HT1080 (cell line): Measurements from ENCODE around the gene CBY2. TPM values are rescaled to one million over a fixed set of nuclear protein-coding genes. Genes with fewer than 3 reads are reported as not detected.

ENCODE experiments used
- DNase-seq: peaks from one replicate; pipeline ENCODE4 v3.0.0-alpha.2; 2015; ENCODE audit warnings: low read depth
- total RNA-seq: library from RNA; depleted of rRNA; stranded (reverse); fragments of >200 nt; shearing (Covaris generic); gene quantifications from 2 replicates; pipeline ENCODE4 v1.2.3, GENCODE V29; 2014

CBY2 gene
- total RNA-seq, 1 experiment from 2014 or later, result not detected

DNA sequence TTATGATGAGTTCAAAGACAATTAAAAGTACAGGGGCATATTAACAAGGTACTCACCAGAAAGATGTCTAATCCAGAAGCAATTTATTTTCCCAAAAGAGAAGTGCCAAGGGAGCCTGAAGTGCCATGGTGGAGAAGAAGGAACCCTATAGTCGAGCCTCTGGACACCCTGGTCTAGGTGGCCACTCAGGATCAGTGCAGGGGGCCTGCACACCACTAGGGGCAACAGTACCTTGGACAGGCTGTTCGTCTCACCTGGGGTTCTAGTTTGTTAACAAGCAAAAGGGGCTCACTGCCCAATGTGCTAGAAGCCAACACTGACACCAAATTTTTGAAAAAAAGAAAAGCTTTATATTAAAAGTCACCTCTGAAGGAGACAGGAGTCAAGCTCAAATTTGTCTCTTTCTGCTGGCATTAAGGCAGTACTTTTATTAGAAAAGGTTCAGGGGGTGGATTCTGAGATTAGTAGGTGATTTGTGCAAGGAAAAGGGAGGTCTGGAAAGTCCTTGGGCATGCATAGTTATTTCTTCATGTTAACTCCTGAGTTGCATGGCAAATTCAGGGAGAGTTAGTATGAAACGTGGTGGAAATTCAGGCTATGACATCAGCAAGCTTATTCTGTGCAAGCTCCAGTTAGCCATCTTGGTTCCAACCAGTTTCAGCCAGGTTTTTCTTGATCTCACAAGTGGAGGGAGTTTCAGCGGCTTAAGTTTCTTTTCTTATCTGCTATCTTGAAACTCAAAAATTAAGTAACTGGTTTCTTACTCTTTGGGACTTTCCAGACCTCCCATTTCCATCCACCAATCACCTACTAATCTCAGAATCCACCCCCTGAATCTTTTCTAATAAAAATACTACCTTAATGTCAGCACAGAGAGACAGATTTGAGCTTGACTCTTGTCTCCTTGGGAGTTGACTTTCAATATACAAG lies 884 bp upstream of the CBY2 start:
- DNase-seq, result no peak

DNA sequence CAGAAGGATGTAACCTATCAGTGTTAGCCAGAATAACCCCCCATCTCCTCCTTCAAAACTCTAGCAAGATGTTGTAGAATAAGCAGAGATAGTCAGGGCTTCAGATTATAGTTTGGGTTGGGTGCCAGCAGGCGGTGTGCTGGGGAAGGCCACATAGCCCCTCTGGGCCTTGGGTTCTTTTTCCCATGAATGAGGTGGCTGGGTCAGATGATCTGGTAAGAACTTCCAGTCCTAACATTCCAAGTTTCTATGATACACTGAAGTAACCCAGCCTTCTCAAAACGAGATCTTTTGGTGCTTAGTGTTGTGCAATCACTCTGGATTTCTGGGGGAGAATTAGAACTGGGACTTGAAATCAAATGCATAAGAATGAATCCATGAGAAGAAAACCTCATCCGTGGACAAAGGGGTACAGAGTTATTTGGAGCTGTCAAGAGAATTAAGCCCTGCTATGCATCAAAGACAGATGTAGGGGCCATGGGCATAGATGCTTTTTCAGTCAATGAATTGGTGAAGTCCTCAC lies 810 bp downstream of the CBY2 start:
- no peak for DNase-seq

DNA sequence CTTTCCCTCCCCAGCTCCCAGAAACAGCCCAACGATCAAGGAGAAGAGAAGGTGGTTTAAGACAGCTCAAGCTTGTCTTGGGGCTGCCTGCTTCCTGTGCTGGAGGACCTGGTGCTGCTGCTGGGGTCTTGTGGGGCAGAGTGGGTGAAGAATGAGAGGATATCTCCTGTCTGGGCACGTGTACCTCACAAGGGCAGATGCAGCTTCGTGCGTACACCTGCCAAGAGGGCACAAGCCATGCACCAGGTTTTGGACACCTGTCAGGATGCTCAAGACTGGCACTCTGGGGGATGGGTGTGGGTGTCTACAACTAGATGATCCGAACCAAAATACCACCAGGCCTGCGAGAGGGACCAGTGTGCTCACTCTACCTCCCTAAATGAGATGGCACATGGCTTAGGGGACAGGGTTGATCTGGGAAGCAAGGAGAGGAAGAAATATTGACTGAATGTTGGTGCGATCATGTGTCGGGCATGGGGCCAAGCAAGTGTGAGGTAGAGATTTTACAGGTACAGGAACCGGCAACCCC lies 2.2 kb downstream of the CBY2 start:
- DNase-seq, result no peak

DNA sequence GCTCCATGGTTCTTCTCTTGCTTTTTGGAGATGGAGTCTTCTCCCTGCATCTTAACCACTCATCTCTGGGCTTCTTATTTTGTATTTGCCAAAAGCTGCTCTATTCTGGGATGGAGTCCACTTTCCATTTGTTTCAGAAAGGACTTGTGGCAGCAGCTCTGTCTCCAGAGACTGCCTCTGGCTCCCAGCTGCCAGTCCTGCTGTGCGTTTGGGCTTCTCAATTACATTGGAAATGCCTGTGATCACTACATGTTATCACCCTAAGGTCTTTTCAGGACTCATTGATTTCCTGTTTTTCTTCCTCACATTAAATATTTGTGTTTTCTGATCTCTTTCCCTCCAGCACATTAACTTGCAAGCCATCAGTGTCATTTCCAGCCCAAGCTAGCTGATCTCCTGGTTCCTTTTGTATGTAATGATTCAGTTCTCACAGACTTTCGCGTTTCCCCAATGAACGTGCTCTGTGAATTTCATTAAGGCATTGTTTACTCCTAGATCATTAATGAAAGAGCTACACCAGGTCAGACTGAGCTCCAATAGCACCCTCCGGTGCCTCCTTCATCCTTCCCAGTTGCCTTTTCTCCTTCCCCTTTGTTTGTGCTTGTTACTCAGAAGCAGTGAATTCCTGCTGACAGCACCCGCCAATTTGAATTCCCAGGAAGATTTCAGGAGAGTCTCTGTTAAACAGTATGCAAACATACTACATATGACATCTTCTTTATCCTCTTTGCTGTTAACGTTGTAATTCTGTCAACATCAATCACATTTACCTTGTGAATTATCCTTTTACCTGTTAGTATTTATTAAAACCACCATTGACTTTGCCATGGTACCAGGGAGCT lies 3.0 kb downstream of the CBY2 start:
- DNase-seq, result no peak

DNA sequence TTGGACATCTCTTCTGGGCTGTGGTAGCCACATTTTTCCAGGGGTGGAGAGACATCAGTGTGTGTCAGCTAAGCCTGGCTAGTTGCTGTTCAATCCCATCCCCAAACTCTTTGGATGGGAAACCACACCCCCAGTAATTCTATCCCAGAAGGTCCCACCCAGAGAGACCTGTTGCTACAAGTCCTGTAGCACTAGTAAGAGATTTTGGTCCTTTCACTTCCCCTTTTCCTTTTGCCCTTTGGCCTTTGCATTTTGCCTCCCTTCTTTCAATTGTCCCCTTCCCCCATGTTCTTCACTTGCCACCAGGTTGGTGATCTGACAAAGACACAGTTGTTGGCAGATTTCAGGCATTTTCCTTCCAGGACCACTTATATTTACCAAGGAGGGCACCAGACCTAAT lies 3.8 kb downstream of the CBY2 start:
- no peak for DNase-seq

DNA sequence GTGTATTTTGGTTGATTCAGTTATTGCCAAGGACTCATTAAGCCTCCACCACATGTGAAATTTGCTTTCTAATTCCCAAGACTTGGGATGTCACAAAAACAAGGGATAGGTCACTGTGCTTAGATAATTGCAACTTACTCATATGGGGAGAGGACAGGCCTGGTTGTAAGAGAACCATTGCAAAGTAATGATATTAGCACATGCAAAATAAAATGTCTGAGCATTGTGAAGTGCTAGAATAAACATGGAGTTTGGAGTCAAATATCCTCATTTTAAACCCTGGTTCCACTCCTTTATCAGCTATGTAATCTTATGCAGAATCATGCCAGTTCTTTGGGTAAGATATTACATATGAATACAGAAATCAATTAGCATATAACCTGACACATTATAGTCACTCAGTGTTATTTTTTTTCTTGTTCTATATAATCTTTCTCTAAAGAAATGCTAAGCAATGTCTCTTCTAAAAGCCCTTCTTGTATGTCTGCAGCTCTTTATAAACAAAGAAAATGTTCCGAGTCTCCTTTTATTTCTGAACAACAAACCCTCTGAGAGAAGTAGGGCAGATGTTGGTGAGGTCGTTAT lies 5.5 kb downstream of the CBY2 start:
- no peak for DNase-seq

DNA sequence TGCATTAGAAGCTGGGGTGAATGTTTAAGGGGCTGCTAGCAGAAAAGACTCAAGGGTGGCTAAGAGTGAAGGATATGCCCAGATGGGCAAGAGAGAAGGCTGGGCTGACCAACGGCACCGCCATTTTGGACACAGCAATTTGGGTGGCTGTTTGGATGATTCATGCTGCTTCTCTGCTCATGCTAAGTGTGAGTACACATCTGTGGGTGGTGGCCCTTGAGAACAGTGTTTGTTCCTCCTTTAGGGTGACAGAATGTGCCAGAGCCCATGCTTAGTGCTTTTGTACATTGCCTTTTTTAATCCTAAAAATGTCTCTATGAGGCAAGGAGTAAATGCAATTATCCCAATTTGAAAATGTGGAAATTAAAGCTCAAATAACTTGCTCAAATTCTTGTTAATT lies 9.8 kb downstream of the CBY2 start:
- DNase-seq, result no peak

DNA sequence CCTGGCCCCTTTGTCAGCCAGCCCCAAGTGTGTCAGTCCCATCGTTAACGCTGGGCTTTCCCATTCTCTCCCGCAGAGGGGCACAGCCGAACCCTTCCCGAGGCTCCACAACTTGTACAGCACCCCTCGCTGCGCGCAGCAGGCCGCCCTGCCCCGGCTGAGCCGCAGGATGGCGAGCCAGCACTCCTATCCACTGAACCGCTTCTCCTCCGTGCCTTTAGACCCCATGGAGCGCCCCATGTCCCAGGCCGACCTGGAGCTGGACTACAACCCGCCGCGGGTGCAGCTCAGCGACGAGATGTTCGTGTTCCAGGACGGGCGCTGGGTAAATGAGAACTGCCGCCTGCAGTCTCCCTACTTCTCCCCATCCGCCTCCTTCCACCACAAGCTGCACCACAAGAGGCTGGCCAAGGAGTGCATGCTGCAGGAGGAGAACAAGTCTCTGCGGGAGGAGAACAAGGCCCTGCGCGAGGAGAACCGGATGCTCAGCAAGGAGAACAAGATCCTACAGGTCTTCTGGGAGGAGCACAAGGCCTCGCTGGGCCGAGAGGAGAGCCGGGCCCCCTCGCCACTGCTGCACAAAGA lies 11.1 kb downstream of the CBY2 start:
- DNase-seq, result no peak

DNA sequence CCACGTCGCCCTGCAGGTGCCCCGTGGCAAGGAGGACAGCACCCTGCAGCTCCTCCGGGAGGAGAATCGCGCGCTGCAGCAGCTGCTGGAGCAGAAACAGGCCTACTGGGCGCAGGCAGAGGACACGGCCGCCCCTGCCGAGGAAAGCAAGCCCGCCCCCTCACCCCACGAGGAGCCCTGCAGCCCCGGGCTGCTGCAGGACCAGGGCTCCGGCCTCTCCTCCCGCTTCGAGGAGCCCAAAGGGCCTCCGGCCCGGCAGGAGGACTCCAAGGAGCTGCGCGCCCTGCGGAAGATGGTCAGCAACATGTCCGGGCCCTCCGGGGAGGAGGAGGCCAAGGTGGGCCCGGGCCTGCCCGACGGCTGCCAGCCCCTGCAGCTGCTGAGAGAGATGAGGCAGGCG lies 11.6 kb downstream of the CBY2 start:
- DNase-seq, result no peak

DNA sequence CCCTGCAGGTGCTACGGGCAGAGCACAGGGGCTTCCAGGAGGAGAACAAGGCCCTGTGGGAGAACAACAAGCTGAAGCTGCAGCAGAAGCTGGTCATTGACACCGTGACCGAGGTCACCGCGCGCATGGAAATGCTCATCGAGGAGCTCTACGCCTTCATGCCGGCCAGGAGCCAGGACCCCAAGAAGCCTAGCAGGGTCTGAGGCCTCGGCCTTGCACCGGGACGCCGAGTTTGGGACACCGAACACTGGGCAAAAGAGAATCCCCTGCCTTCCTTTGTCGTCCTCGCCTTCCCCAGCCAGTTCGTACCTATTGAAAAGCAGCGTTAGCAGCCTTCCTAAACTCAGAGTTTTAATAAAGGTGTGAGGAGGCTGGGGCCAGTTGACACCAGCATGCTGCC lies 12.1 kb downstream of the CBY2 start:
- DNase-seq, result no peak

DNA sequence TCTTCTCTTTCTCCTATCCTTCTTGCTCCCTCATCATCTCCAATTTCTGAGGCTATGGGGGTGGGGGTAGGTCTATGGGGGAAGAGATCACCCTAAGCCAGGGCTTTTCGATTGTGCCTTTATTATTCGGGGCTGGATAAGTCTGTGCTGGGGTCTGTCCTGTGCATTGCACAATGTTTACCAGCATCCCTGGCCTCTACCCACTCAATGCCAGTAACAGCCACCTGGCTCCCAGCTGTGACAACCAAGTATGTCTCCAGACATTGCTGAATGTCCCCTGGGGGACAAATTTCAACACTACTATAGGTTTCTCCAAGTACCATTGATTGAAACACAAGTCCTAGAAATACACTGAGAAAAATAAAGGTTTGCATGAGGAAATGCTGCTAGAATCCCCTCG lies 13.2 kb downstream of the CBY2 start:
- no peak for DNase-seq

DNA sequence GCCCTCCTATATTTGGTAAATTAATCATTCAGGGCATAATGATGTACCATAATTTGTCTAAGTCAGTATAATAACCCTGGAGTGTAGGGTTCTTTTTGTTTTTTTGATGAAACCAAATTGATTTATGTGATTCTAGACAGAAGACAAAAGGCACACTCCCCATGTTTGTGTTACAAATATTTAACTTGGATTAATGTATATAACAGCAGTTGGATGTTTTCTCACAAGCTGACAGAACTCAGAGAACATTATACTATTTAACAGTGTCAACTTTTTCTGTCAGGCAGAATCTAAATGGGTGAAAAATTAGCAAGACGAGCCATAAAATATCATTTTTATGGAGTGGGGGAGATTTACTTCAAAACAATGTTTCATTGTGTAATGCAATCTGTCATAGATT lies 15.2 kb downstream of the CBY2 start:
- no peak for DNase-seq

DNA sequence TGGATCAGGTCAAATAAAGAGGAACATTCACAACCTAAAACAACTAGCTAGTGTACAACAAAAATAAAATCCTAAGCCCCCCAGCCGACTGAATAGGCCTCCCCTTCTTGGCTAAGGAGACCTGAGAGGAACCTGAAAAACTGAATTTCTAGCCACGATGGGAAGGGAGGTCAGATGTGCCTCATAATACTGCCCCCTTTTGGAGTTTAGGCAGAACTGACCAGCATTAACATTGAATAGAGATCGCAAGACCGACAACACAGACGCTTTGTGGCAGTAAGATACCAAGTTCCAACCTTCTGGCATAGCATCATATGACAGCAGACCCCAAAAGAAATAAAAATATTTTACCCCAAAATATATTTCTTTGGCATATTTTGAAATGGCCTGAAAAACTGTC lies 15.9 kb downstream of the CBY2 start:
- peak; percentile 19 for DNase-seq

DNA sequence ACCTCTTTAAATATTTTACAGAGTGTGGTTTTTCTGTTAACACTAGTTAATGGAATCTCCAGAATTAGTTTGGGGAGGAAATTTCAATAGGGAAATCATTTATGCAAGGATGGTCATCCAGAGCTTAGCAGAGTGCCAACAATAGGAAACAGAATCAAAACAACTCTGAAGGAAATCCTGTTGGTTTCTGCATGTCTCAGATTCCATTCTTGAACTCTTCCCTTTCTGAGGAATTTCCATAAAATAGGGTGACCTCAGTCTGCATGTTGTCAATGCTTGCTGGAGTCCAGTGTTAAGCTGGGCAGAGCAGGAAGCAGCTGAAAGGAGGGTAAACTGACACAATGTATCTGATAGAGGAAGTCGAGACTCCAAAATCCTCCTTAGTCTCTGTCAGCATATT lies 16.9 kb downstream of the CBY2 start:
- DNase-seq, result no peak

DNA sequence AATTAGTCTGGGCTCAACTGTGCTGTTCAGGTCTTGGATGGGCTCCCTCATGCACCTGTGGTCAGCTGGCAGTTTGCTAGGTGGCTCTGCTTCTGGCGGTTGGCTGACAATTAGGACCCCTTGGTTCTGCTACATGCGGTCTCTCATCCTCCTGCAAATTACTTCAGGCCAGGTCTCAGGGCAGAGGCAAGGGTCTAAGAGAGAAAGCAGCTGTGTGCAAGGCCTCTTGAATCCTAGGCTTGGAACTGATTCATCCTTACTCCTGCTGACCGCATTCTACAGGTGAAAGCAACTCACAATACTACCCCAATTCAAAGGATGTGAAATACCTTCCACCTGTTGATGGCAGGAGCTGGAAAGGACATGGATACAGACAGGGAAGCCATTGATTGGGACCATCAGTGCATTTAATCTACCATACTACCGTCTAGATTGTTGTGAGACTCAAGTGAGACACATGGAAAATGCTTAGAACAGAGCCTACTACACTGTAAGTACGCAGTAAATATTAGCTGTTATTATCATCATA lies 19.1 kb downstream of the CBY2 start:
- no peak for DNase-seq

DNA sequence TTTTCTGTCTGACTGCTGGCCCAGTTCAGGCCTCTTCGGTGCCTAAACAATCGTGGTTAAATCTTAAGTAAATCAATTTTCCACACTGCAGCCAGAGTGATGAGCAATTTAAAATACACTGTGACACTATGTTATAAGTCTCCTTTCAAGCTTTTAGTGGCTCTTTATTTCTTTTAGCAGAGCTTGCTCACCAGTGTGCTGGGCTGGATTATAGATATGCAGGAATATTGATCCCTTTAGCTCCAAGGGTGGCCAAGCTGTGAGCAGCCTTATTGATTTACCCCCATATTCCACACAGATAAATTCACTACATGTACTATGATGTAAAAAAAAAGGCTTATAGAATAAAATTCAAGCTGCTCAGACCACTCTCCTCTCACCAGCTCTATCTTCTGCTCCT lies 21.7 kb downstream of the CBY2 start:
- no peak for DNase-seq

DNA sequence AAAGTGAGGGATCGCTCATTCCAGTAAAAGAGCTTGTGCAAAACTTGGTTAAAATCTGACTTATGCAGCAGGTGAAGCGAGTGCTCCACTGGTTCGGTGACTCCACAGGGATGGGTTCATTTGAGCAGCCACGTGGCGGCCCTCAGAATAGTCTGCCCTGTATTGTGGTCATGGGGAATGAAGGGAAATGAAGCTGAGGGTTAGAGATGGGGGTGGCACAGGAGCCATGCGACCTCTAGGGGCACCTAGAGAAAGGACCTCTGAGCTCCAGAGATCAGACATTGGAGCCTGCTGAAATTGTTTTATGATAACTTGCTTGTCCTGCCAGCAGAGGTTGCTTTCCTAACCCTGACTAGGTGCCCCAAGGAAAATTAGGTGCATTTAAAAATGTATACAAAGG lies 26.6 kb downstream of the CBY2 start:
- DNase-seq, result peak; percentile 75

DNA sequence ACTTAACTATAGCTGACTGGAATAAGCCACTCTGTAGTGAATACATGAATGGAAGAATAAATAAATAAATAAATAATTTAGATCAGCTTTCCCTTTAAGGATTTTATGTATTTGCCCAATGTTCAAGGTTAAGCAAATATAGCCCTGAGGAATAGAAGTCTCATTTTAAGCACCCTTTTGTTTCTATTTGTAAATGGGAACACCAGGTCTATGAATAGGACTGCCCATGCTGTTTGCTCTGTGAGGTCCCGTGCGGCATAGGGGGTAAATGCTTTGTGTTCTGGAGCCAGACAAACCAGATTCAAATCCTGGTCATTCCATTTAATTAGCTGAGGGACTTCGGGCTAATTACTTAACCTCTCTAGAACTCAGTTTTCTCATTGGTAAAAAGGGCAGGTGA lies 29.3 kb downstream of the CBY2 start:
- no peak for DNase-seq

DNA sequence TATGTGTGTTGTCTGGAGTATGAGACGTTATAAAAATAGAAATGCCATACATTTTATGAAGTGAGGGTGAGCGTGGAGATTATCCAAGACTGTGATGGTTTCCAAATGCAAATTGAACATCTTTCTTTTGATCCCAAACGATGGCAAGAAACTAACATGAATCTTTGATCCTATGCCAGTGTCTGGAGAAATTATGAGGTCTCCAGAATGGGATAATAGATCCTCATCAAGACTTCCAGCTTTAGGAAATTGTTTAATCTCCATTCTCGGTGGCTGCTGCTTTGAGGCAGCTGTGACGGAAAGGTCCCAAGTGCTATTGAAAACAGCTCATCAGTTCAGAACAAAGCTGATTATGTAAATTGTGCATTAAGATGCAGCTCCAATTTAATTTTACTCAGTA lies 30.8 kb downstream of the CBY2 start:
- no peak for DNase-seq

DNA sequence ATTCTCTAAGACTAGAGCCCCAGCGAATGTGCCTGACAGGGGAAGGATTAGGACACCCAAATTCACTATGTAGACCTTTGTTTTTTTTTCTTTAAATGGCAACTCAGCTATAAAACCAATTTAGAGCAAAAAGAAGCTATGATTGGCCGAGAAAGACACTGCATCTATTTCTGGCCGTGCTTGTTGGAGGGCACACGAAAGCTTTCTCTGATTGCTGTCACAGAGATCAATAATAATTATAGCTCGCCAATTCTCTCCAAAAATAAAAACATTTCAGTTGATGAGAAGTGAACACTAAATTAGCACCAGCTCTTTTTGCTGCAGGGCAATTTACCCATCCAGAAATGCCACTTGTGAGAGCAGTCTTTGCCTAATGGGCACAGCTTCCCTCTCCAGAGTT lies 31.2 kb downstream of the CBY2 start:
- DNase-seq, result no peak

DNA sequence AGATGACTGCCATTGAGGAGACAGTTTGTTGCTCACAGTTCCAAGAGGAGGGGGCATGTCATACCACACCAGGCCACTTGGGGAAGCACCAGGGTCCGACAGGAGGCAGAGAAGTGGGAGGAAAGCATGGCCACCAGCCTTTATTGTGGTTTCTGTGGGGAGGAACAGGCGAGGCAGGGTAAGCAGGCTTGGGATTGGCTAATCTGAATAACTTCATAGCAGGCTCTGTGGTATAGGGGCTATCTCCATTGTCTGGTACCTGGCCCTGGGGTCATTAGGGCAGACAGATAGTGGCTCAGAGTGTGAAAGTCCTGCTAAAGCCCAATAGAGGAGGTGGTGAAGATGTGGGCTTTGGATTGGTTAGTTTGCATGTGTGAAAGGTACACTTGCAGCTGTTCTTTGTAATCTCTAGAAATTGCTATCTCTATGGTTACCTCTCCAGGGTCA lies 35.5 kb downstream of the CBY2 start:
- peak; percentile 30 for DNase-seq
